Mononuclear cell (primary cell): ENCODE results near the gene PSAPL1. TPM values are rescaled to one million over a fixed set of nuclear protein-coding genes. Genes with fewer than 3 reads are reported as not detected.

ENCODE experiments used
- H3K27me3 ChIP-seq: 2 replicates; pipeline ENCODE4 v1.6.0; 2011; ENCODE audit warnings: low read length, control low read depth; ENCODE audit not compliant: insufficient read depth
- H3K4me1 ChIP-seq: 2 replicates; pipeline ENCODE4 v1.5.1; 2011; ENCODE audit warnings: mild to moderate bottlenecking, low read length, control low read depth; ENCODE audit not compliant: insufficient read depth
- H3K4me3 ChIP-seq: 2 replicates; pipeline ENCODE4 v1.5.1; 2011; ENCODE audit warnings: mild to moderate bottlenecking, low read length, moderate library complexity
- H3K9me3 ChIP-seq: 2 replicates; pipeline ENCODE4 v1.5.1; 2011; ENCODE audit warnings: low read depth, mild to moderate bottlenecking, control low read depth, low read length
- total RNA-seq: library from RNA; depleted of rRNA; stranded (reverse); fragments of >200 nt; gene quantifications from one replicate; pipeline ENCODE4 v1.2.3, GENCODE V29; 2012

Gene PSAPL1
- total RNA-seq, 1 donor = not detected

- no peaks in the 10 kb centered on the region for H3K4me1 ChIP-seq
- peaks cover 7% of the 10 kb centered on the region for H3K9me3 ChIP-seq
- H3K27me3 ChIP-seq = peaks cover 3% of the 10 kb centered on the region
- H3K4me3 ChIP-seq = no peak overlapping the region
These were observed 24.3 kb downstream of the PSAPL1 start for GRCh38 chr4:7410446-7410845.

- Histone ChIP-seq H3K4me3 (no peak overlapping the region), H3K4me1 (no peaks in the 10 kb centered on the region), H3K9me3 (peaks cover 7% of the 10 kb centered on the region), H3K27me3 (peaks cover 3% of the 10 kb centered on the region)
These were observed 26.6 kb downstream of the PSAPL1 start for GRCh38 chr4:7408166-7408565.

GRCh38 chr4:7403001-7403400 lies 31.7 kb downstream of the PSAPL1 start:
- peaks cover 3% of the 10 kb centered on the region for H3K27me3 ChIP-seq
- no peaks in the 10 kb centered on the region for H3K9me3 ChIP-seq
- H3K4me1 ChIP-seq = no peaks in the 10 kb centered on the region
- H3K4me3 ChIP-seq = no peak overlapping the region

GRCh38 chr4:7402526-7402925 lies 32.2 kb downstream of the PSAPL1 start:
- no peaks in the 10 kb centered on the region for H3K9me3 ChIP-seq
- no peaks in the 10 kb centered on the region for H3K4me1 ChIP-seq
- peaks cover 3% of the 10 kb centered on the region for H3K27me3 ChIP-seq
- no peak overlapping the region for H3K4me3 ChIP-seq

GRCh38 chr4:7400671-7401298 lies 33.9 kb downstream of the PSAPL1 start:
- Histone ChIP-seq H3K9me3 (no peaks in the 10 kb centered on the region), H3K27me3 (peaks cover 3% of the 10 kb centered on the region), H3K4me1 (no peaks in the 10 kb centered on the region), H3K4me3 (no peak overlapping the region)

GRCh38 chr4:7399440-7400234 lies 35.1 kb downstream of the PSAPL1 start:
- H3K4me1 ChIP-seq = no peaks in the 10 kb centered on the region
- no peak overlapping the region for H3K4me3 ChIP-seq
- H3K9me3 ChIP-seq = no peaks in the 10 kb centered on the region
- H3K27me3 ChIP-seq = no peaks in the 10 kb centered on the region

GRCh38 chr4:7398788-7399439 lies 35.8 kb downstream of the PSAPL1 start:
- Histone ChIP-seq H3K27me3 (no peaks in the 10 kb centered on the region), H3K4me3 (no peak overlapping the region), H3K9me3 (no peaks in the 10 kb centered on the region), H3K4me1 (no peaks in the 10 kb centered on the region)

- Histone ChIP-seq H3K9me3 (no peaks in the 10 kb centered on the region), H3K4me1 (no peaks in the 10 kb centered on the region), H3K27me3 (no peaks in the 10 kb centered on the region), H3K4me3 (no peak overlapping the region)
These were observed 36.7 kb downstream of the PSAPL1 start for GRCh38 chr4:7398104-7398423.

- Histone ChIP-seq H3K9me3 (no peaks in the 10 kb centered on the region), H3K4me3 (no peak overlapping the region), H3K4me1 (no peaks in the 10 kb centered on the region), H3K27me3 (no peaks in the 10 kb centered on the region)
These were observed 37.3 kb downstream of the PSAPL1 start for GRCh38 chr4:7397206-7398103.

- no peak overlapping the region for H3K4me3 ChIP-seq
These were observed 38.4 kb downstream of the PSAPL1 start for GRCh38 chr4:7396186-7396910.

GRCh38 chr4:7395645-7396044 lies 39.1 kb downstream of the PSAPL1 start:
- Histone ChIP-seq H3K27me3 (no peaks in the 10 kb centered on the region), H3K9me3 (no peaks in the 10 kb centered on the region), H3K4me1 (no peaks in the 10 kb centered on the region), H3K4me3 (no peak overlapping the region)

More at GRCh38 chr4:7396186-7396910, 38.4 kb downstream of the PSAPL1 start:
- Histone ChIP-seq H3K9me3 (no peaks in the 10 kb centered on the region), H3K27me3 (no peaks in the 10 kb centered on the region), H3K4me1 (no peaks in the 10 kb centered on the region)

GRCh38 chr4:7394681-7395451 lies 39.9 kb downstream of the PSAPL1 start:
- no peaks in the 10 kb centered on the region for H3K27me3 ChIP-seq
- no peaks in the 10 kb centered on the region for H3K4me1 ChIP-seq
- no peak overlapping the region for H3K4me3 ChIP-seq
- no peaks in the 10 kb centered on the region for H3K9me3 ChIP-seq

GRCh38 chr4:7393601-7394575 lies 40.8 kb downstream of the PSAPL1 start:
- no peaks in the 10 kb centered on the region for H3K27me3 ChIP-seq
- H3K9me3 ChIP-seq = no peaks in the 10 kb centered on the region

More at GRCh38 chr4:7393601-7394575, 40.8 kb downstream of the PSAPL1 start:
- H3K4me1 ChIP-seq = no peaks in the 10 kb centered on the region
- no peak overlapping the region for H3K4me3 ChIP-seq
